ENCODE data around the gene ARPC2.

Gene ARPC2

DNA sequence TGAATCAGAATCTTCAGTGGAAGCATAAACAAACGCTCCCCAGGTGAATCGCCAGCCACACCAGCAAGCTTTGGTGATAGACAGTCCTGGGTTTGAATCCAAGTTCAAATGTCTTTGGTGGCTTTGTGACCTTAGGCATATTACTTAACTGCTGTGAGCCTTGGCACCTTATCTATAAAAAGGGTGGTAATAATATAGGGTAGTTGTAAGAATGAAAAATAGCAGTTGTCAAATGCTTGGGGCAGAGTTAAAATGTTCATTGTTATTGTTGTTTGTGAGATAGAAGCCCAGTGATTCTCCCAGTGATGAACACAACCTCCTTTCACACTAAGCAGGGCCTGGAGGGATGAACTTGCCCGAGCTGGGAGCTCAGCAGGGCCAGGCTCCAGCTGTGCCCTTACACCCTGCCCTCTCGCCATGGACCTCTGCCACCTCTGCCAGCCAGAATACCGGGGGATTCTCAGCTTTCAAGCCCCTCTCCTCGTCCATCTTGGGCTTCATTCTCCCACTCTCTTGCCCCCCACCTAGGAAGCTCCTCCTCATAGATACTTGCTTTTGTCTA lies 81.4 kb downstream of the ARPC2 start:
- TF ChIP-seq, protein P1, sequence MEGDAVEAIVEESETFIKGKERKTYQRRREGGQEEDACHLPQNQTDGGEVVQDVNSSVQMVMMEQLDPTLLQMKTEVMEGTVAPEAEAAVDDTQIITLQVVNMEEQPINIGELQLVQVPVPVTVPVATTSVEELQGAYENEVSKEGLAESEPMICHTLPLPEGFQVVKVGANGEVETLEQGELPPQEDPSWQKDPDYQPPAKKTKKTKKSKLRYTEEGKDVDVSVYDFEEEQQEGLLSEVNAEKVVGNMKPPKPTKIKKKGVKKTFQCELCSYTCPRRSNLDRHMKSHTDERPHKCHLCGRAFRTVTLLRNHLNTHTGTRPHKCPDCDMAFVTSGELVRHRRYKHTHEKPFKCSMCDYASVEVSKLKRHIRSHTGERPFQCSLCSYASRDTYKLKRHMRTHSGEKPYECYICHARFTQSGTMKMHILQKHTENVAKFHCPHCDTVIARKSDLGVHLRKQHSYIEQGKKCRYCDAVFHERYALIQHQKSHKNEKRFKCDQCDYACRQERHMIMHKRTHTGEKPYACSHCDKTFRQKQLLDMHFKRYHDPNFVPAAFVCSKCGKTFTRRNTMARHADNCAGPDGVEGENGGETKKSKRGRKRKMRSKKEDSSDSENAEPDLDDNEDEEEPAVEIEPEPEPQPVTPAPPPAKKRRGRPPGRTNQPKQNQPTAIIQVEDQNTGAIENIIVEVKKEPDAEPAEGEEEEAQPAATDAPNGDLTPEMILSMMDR (IDR thresholded peaks at IDR 0.05; ENCODE audit: low read depth, low read length) = no peak
- H3K4me3 ChIP-seq (ENCODE audit: low read depth, low read length) = no peak overlapping the region

DNA sequence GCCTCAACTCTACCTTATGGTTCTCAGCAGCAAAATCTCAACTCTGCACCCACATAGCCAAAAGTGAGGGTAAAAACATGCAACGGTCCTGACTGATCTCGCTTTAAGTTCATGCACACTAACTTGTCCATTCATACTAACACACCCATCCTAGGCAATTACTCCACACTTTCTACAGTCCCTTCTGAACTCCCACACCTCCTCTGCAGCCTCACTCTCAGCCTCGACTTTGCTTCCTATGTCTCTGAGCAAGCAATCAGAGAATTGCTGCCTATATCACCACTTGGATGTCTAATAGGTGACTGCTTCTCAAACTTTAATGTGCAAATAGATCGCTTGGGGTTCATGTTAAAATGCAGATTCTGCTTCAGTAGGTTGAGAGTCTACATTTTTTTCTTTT lies 83.2 kb downstream of the ARPC2 start:
- TF ChIP-seq, protein P1 (IDR thresholded peaks at IDR 0.05; ENCODE audit: low read depth, low read length) = no peak
- H3K4me3 ChIP-seq (ENCODE audit: low read depth, low read length) = no peak overlapping the region

DNA sequence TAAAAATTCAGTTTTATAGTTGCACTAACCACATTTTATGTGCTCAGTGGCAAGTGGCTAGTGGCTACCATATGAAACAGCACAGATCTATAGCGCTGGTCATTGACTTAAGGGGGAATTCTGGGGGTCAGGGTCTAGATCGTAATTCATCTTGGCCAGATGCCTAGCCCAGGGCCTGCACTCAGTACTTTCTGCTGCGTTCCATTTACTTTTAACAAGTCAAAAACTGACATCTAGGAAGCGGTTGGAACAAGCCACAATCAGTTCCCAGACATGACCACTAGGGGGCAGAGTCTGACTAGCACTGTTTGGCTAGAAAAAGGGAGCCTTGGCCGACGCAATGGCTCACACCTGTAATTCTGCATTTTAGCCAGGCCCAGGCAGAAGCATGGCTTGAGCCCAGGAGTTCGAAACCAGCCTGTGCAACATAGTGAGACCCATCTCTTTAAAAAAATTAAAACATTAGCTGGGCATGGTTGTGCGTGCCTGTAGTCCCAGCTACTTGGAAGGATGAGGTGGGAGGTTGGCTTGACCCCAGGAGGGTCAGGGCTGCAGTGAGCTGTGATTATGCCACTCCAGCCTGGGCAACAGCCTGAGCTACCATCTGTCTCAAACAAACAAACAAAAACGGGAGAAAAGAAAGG lies 84.3 kb downstream of the ARPC2 start:
- H3K4me3 ChIP-seq (ENCODE audit: low read depth, low read length) = no peak overlapping the region
- TF ChIP-seq, protein P1 (IDR thresholded peaks at IDR 0.05; ENCODE audit: low read depth, low read length) = peak; percentile 94
